ENCODE results near the gene PITX2. TPM values are rescaled to one million over a fixed set of nuclear protein-coding genes. Genes with fewer than 3 reads are reported as not detected.

The PITX2 gene
- total RNA-seq, 1 donor from 2014 or later = not detected

DNA sequence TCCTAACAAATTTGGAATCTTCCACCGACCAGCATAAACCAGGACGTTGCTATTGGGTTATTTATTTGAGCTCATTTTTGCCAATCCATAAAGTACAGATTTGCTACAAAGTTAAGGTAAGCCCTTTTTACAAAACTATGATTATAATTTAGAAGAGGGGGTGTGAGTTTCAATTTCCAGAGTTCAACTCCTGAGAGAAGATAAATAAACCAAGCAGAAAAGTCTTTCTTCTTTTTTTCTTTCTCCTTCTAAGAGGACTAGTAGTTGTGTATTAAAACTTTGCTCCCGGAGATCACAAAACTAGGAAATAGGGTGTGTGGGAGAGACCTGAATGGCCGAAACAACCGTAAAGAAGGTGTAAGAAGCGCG, 2.6 kb downstream of the PITX2 start:
- Histone ChIP-seq H3K9me3 (no peaks in the 10 kb centered on the region), H3K36me3 (no peaks in the 10 kb centered on the region), H3K4me1 (peaks cover 3 to 5% of the 10 kb centered on the region in 2 donors), H3K27me3 (peaks cover 57% of the 10 kb centered on the region), H3K4me3 (no peak overlapping the region), H3K27ac (no peak overlapping the region)
- no peak for DNase-seq (ENCODE audit: low spot score in 2 of 2)
- intact Hi-C loops (cut with DNase I) = no loop called here
- no peak for TF ChIP-seq CTCF (IDR thresholded peaks at IDR 0.05)

GRCh38 chr4:110619463-110620247, 3.2 kb downstream of the PITX2 start:
- H3K4me3 ChIP-seq = peak overlapping the region in 1 of 2 donors; percentile 0
- no peaks in the 10 kb centered on the region for H3K36me3 ChIP-seq
- DNase-seq (ENCODE audit: low spot score in 2 of 2) = no peak
- peaks cover 3 to 5% of the 10 kb centered on the region in 2 donors for H3K4me1 ChIP-seq
- intact Hi-C loops (cut with DNase I) = no loop called here
- H3K27me3 ChIP-seq = peaks cover 63% of the 10 kb centered on the region
- no peaks in the 10 kb centered on the region for H3K9me3 ChIP-seq
- no peak for TF ChIP-seq CTCF (IDR thresholded peaks at IDR 0.05)
- no peak overlapping the region for H3K27ac ChIP-seq

DNA sequence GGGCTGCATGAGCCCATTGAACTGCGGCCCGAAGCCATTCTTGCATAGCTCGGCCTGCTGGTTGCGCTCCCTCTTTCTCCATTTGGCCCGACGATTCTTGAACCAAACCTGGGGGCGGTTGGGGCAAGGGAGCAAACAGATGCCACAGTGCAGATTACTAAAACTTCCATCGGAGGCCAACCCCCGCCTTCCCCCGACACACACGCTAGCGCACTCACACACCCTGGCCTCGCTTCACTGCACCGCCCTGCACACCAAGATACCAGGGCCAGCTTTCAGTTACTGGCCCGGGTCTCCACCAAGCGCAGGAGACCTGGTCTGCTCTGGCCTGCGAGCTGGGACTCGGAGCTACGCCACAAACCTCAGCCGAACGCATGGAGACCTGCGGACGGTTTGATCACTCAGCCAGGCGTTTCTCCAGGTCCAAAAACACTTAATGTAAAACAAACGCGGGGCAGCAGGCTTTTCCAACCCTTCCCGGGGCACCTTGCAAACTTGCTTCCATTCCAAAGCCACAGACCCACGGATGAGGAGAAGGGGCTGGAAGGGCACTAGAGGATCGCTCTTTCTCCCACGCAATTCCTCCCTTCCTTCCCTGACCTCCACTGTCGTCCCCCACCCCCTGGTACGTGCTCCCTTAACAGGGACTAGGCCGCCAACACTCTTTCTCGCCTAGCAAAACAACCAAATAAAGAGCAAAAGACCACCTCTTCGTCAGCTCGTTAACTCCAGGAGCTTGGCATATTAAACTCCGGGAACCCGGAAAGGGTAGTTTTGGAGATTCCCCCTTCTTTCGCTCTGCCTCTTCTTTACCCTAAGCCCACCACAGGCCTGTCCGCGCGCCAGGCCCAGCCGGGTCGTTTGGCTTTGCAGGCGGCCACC, 4.1 kb downstream of the PITX2 start:
- no peak overlapping the region for H3K27ac ChIP-seq
- peaks cover 66% of the 10 kb centered on the region for H3K27me3 ChIP-seq
- peaks cover 3 to 5% of the 10 kb centered on the region in 2 donors for H3K4me1 ChIP-seq
- H3K9me3 ChIP-seq = no peaks in the 10 kb centered on the region
- no peak overlapping the region for H3K4me3 ChIP-seq
- DNase-seq (ENCODE audit: low spot score in 2 of 2) = no peak
- no peaks in the 10 kb centered on the region for H3K36me3 ChIP-seq
- no peak for TF ChIP-seq CTCF (IDR thresholded peaks at IDR 0.05)
- intact Hi-C loops (cut with DNase I) = no loop called here

DNA sequence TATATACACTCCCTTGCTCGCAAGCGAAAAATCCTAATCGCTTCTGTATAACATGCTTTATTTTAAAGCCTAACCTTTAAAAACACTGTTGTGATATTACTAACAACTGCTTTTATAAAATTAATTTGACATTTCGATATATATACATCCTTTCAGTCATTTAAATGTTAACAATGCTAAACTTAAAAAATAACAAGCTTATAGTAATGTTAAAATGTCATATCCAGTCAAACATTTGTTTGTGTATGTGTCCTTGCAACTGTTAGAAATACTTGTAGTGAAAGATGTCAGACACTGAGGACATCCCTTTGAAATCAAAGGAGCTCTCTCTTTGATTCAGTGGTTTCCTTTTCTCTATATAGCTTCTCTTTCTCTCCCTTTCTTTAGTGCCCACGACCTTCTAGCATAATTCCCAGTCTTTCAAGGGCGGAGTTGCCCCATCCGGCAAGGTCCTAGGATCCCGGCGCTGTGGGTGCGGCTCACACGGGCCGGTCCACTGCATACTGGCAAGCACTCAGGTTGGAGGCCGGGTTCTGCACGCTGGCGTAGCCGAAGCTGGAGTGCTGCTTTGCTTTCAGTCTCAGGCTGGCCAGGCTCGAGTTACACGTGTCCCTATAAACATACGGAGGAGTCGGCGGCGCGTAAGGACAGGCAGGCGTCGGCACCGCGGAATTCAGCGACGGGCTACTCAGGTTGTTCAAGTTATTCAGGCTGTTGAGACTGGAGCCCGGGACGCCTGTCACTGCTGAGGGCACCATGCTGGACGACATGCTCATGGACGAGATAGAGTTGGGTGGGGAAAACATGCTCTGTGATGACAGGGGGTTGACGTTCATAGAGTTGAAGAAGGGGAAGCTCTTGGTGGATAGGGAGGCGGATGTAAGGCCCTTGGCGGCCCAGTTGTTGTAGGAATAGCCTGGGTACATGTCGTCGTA, 5.0 kb downstream of the PITX2 start:
- peaks cover 67% of the 10 kb centered on the region for H3K27me3 ChIP-seq
- H3K4me1 ChIP-seq = peaks cover 3 to 5% of the 10 kb centered on the region in 2 donors
- no peak for DNase-seq (ENCODE audit: low spot score in 2 of 2)
- no peaks in the 10 kb centered on the region for H3K9me3 ChIP-seq
- TF ChIP-seq CTCF (IDR thresholded peaks at IDR 0.05) = no peak
- H3K4me3 ChIP-seq = no peak overlapping the region
- H3K27ac ChIP-seq = no peak overlapping the region
- H3K36me3 ChIP-seq = no peaks in the 10 kb centered on the region
- intact Hi-C loops (cut with DNase I) = no loop called here

DNA sequence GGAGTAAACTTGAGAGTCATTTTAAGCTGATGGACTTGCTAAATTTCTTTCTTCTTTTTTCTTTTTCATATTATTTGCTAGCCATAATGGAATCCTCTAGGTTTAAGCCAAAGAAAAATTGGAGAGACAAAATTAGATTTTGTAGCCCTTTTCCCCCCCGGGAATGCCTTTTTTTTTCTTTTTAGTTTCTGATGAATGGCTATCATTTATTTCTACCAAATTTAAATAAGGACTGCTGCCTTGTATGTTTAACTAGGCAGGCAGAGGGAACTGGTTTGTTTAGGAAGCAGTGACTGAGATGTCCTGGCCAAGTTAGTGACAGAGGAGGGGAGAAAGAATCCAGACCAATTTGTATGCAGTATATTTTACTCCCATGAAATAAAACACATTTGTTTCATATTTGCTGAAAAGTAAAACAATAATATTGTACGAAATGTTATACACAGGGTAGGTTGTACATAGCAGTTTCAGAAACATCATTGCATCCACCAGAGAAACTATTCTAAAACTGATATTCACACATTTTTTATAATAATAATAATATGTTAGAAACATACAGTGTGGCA, 5.7 kb downstream of the PITX2 start:
- TF ChIP-seq CTCF (IDR thresholded peaks at IDR 0.05) = no peak
- no peak overlapping the region for H3K27ac ChIP-seq
- H3K36me3 ChIP-seq = no peaks in the 10 kb centered on the region
- H3K4me3 ChIP-seq = no peak overlapping the region
- no peaks in the 10 kb centered on the region for H3K4me1 ChIP-seq
- peaks cover 59% of the 10 kb centered on the region for H3K27me3 ChIP-seq
- no peaks in the 10 kb centered on the region for H3K9me3 ChIP-seq
- no peak for DNase-seq (ENCODE audit: low spot score in 2 of 2)
- intact Hi-C loops (cut with DNase I) = no loop called here
